ENCODE data around the gene FRRS1L.

FRRS1L gene

DNA sequence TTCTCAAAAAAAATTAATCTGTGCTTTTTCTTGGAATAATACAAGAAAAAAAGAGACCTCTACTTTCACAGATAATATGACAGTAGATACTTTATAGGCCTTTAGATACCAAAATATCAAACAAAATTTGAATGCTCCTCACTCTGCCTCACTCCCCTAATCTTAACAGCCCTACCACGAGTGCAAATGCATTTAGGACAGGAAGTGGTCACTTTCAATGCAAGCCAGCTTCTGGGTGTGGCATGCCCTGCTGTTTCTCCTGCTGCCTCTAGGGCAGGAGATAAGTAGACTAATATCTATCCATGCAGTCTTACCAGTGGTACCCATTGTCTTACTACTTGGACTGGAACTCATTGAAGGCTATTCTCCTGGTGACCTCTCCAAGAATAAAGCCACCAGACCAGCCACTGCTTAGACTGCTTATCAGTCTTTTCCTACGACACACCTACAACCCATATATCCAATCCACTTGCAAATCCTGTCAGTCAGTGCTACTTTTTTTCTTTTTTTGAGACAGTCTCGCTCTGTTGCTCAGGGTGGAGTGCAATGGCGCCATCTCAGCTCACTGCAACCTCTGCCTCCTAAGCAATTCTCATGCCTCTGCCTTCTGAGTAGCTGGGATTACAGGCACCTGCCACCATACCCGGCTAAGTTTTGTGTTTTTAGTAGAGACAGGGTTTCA, 23.0 kb downstream of the FRRS1L start:
- Histone ChIP-seq H4K20me1 (ENCODE audit: insufficient read depth, low read length) (no peaks in the 10 kb centered on the region), H3K4me1 (ENCODE audit: insufficient read depth, low read length, severe bottlenecking) (no peaks in the 10 kb centered on the region), H3K9ac (ENCODE audit: low read length) (no peak overlapping the region), H3K27me3 (ENCODE audit: insufficient read depth, low read length) (no peaks in the 10 kb centered on the region), H2AFZ (ENCODE audit: low read length) (no peak overlapping the region), H3K4me3 (ENCODE audit: low read depth, low read length, poor library complexity, severe bottlenecking) (no peak overlapping the region), H3K4me2 (ENCODE audit: low read length) (no peak overlapping the region), H3K27ac (ENCODE audit: low read depth, low read length, poor library complexity, severe bottlenecking) (no peak overlapping the region), H3K36me3 (ENCODE audit: insufficient read depth, low read length) (no peaks in the 10 kb centered on the region), H3K9me2 (ENCODE audit: low read depth, low read length) (no peaks in the 10 kb centered on the region), H3K9me3 (ENCODE audit: low read length) (no peaks in the 10 kb centered on the region), H3K79me2 (ENCODE audit: insufficient read depth, low read length) (no peaks in the 10 kb centered on the region), H3F3A (ENCODE audit: insufficient read depth, low read length) (no peaks in the 10 kb centered on the region)
- TF ChIP-seq EZH2 (IDR thresholded peaks at IDR 0.05; ENCODE audit: borderline replicate concordance, low read length), result no peak
- TF ChIP-seq CTCF (IDR thresholded peaks at IDR 0.05; ENCODE audit: low read length), result peak; percentile 32; the same call in 1 of the 2 replicates

GRCh38 chr9:109141375-109141774, 25.7 kb downstream of the FRRS1L start:
- Histone ChIP-seq H3K9me2 (ENCODE audit: low read depth, low read length) (no peaks in the 10 kb centered on the region), H3K9me3 (ENCODE audit: low read length) (no peaks in the 10 kb centered on the region), H3K4me1 (ENCODE audit: insufficient read depth, low read length, severe bottlenecking) (no peaks in the 10 kb centered on the region), H3K4me2 (ENCODE audit: low read length) (no peak overlapping the region), H3K36me3 (ENCODE audit: insufficient read depth, low read length) (no peaks in the 10 kb centered on the region), H3K79me2 (ENCODE audit: insufficient read depth, low read length) (no peaks in the 10 kb centered on the region), H3K27me3 (ENCODE audit: insufficient read depth, low read length) (no peaks in the 10 kb centered on the region), H3F3A (ENCODE audit: insufficient read depth, low read length) (no peaks in the 10 kb centered on the region), H3K4me3 (ENCODE audit: low read depth, low read length, poor library complexity, severe bottlenecking) (no peak overlapping the region), H3K27ac (ENCODE audit: low read depth, low read length, poor library complexity, severe bottlenecking) (no peak overlapping the region), H4K20me1 (ENCODE audit: insufficient read depth, low read length) (no peaks in the 10 kb centered on the region), H2AFZ (ENCODE audit: low read length) (no peak overlapping the region), H3K9ac (ENCODE audit: low read length) (no peak overlapping the region)
- TF ChIP-seq CTCF (IDR thresholded peaks at IDR 0.05; ENCODE audit: low read length) (no peak), EZH2 (IDR thresholded peaks at IDR 0.05; ENCODE audit: borderline replicate concordance, low read length) (no peak)

DNA sequence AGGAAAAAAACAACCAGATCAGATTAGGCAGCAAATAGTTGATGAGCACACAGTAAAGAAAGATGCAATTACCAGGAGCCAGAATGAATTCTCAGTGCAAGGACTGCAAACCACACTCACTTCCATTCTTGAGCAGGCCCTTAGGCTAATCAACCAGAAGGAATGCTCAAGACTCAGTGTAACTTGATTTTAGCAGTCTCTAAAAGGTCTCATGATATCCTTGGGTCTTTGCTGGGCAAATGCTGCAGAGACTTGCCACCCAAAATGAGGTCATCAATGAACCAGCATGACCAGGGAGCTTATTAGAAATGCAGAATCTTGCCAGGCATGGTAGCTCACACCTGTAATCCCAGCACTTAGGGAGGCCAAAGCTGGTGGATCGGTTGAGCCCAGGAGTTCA, 27.2 kb downstream of the FRRS1L start:
- no peak overlapping the region for H3K9ac ChIP-seq (ENCODE audit: low read length)
- no peaks in the 10 kb centered on the region for H4K20me1 ChIP-seq (ENCODE audit: insufficient read depth, low read length)
- H3K27me3 ChIP-seq (ENCODE audit: insufficient read depth, low read length), result no peaks in the 10 kb centered on the region
- H3F3A ChIP-seq (ENCODE audit: insufficient read depth, low read length), result no peaks in the 10 kb centered on the region
- H3K9me2 ChIP-seq (ENCODE audit: low read depth, low read length), result no peaks in the 10 kb centered on the region
- H3K4me3 ChIP-seq (ENCODE audit: low read depth, low read length, poor library complexity, severe bottlenecking), result no peak overlapping the region
- H2AFZ ChIP-seq (ENCODE audit: low read length), result no peak overlapping the region
- no peaks in the 10 kb centered on the region for H3K4me1 ChIP-seq (ENCODE audit: insufficient read depth, low read length, severe bottlenecking)
- no peaks in the 10 kb centered on the region for H3K79me2 ChIP-seq (ENCODE audit: insufficient read depth, low read length)
- H3K36me3 ChIP-seq (ENCODE audit: insufficient read depth, low read length), result no peaks in the 10 kb centered on the region
- TF ChIP-seq CTCF (IDR thresholded peaks at IDR 0.05; ENCODE audit: low read length) (no peak), EZH2 (IDR thresholded peaks at IDR 0.05; ENCODE audit: borderline replicate concordance, low read length) (no peak)
- no peak overlapping the region for H3K27ac ChIP-seq (ENCODE audit: low read depth, low read length, poor library complexity, severe bottlenecking)
- H3K9me3 ChIP-seq (ENCODE audit: low read length), result no peaks in the 10 kb centered on the region
- no peak overlapping the region for H3K4me2 ChIP-seq (ENCODE audit: low read length)

Measured in OCI-LY1 (cell line).